Measurements from ENCODE around the gene MYRIP. TPM values are rescaled to one million over a fixed set of nuclear protein-coding genes. Genes with fewer than 3 reads are reported as not detected.

The MYRIP gene
- polyA plus RNA-seq, 1 experiment, result not detected

DNA sequence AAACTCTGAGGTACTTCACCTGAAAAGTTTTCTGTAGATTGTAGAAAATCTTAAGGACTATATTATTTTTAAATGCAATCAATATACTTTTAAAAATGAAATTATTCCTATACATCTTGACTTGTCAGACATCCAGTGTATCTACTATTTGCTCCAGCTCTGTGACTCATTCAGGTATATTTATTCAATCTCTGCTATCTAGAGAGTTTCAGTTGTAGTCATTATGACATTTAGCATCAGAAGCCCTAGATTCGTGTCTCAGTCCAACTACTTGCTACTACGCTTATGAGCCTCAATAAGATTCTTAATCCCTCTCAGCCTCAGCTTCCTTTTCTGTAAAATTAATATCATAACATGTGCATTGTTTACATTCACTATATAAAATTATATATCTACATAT is 477.8 kb downstream of the MYRIP start:
- no peak for DNase-seq (ENCODE audit: low read depth, low spot score)
- Histone ChIP-seq H3K9me3 (ENCODE audit: control insufficient read depth, insufficient read depth, low read length) (peaks cover 7% of the 10 kb centered on the region; the same call in 1 of the 2 replicates), H3K27ac (ENCODE audit: low read depth, low read length) (no peak overlapping the region), H3K27me3 (ENCODE audit: control insufficient read depth, insufficient read depth, low read length) (no peaks in the 10 kb centered on the region), H3K4me3 (ENCODE audit: low read depth, low read length) (no peak overlapping the region)
- ChIA-PET POLR2A (no interaction called here), CTCF (interaction anchor here (1.6 kb wide), 1 partner anchor 96 kb away, joined by 3 read pairs; no protein-coding TSS in a partner anchor)
- TF ChIP-seq, protein P1, sequence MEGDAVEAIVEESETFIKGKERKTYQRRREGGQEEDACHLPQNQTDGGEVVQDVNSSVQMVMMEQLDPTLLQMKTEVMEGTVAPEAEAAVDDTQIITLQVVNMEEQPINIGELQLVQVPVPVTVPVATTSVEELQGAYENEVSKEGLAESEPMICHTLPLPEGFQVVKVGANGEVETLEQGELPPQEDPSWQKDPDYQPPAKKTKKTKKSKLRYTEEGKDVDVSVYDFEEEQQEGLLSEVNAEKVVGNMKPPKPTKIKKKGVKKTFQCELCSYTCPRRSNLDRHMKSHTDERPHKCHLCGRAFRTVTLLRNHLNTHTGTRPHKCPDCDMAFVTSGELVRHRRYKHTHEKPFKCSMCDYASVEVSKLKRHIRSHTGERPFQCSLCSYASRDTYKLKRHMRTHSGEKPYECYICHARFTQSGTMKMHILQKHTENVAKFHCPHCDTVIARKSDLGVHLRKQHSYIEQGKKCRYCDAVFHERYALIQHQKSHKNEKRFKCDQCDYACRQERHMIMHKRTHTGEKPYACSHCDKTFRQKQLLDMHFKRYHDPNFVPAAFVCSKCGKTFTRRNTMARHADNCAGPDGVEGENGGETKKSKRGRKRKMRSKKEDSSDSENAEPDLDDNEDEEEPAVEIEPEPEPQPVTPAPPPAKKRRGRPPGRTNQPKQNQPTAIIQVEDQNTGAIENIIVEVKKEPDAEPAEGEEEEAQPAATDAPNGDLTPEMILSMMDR (IDR thresholded peaks at IDR 0.05; ENCODE audit: low read depth, low read length), result no peak

DNA sequence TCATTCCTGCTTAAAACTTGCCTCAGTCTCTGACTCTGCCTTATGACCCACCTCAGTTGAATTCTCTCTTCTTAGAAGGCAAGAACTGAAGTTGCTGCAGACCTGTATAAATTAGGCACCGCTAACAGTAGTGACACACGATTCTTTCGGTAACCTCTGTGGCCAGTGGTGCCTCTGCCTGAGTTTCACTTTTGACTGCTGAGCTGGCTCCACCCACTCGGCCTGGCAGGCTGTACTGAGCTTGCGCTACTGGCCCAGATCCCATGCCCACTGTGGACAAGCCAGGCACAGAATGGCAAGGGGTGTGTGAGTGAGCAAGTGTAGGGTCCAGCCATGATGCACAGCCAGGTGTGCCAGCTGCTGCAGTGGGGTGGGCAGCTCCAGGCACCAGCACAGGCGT is 481.0 kb downstream of the MYRIP start:
- POLR2A ChIA-PET, result no interaction called here

DNA sequence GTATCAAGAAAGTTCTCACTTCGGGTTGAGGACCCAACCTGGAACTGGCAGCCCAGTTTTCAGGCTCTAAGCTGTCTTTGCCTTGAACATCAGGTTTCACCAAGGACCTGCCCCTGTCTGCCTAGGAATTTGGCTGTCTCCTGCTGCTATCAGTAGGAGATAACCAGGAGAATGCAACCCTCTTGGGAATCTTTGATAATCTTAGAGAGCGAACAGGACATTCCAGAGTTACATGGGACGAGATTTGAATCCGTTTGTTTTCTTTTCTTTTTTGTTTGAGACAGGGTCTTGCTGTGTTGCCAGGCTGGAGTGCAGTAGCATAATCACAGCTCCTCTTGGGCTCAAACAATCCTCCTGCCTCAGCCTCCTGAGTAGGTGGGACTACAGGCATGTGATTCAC is 482.1 kb downstream of the MYRIP start:
- ChIA-PET POLR2A (no interaction called here), CTCF (interaction anchor here (0.7 to 1.5 kb wide), 2 partner anchors 17 to 100 kb away, joined by 3 to 11 read pairs; no protein-coding TSS in a partner anchor)
- Histone ChIP-seq H3K4me3 (ENCODE audit: low read depth, low read length) (no peak overlapping the region), H3K27me3 (ENCODE audit: control insufficient read depth, insufficient read depth, low read length) (no peaks in the 10 kb centered on the region), H3K27ac (ENCODE audit: low read depth, low read length) (no peak overlapping the region), H3K9me3 (ENCODE audit: control insufficient read depth, insufficient read depth, low read length) (peaks cover 7% of the 10 kb centered on the region; the same call in 1 of the 2 replicates)
- TF ChIP-seq, protein P1 (IDR thresholded peaks at IDR 0.05; ENCODE audit: low read depth, low read length), result no peak
- no peak for DNase-seq (ENCODE audit: low read depth, low spot score)

More for the DNA sequence above, 481.0 kb downstream of the MYRIP start:
- TF ChIP-seq, protein P1 (IDR thresholded peaks at IDR 0.05; ENCODE audit: low read depth, low read length), result no peak
- DNase-seq (ENCODE audit: low read depth, low spot score), result no peak
- Histone ChIP-seq H3K27ac (ENCODE audit: low read depth, low read length) (no peak overlapping the region), H3K27me3 (ENCODE audit: control insufficient read depth, insufficient read depth, low read length) (no peaks in the 10 kb centered on the region), H3K4me3 (ENCODE audit: low read depth, low read length) (no peak overlapping the region), H3K9me3 (ENCODE audit: control insufficient read depth, insufficient read depth, low read length) (peaks cover 7% of the 10 kb centered on the region; the same call in 1 of the 2 replicates)
- CTCF ChIA-PET, result interaction anchor here (0.8 kb wide), 1 partner anchor 19 kb away, joined by 3 read pairs; no protein-coding TSS in a partner anchor

DNA sequence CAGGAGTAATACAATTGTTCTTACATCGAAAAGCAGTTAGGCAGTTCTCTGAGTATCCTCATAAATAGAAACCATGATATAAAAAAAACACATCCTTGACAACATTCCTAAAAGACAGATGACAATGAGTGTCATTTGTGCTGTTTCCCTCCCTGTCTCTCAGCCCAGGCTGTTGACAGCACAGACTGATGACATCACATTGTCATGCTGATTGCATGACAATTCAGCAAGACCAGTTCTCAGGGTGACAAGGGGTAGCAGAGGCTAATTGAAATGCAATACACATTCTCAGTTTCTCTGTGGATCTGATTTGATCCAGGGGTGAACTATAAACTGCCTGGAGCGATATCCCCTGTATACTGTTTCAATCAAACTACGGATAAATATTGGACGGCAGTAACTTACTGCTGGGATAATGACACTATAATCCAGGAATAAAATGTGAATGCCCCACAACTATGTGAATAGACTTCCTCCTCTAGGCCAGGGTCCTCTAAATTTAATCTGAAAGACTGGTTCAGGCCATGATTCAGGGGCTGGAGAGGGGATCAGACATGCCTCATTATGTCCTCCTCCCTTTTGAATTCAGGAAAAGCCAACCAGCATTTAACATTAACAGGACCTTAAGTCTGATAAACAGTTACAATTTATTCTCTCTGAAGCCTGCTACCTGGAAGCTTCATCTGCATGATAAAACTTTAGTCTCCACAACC is 483.4 kb downstream of the MYRIP start:
- Histone ChIP-seq H3K27me3 (ENCODE audit: control insufficient read depth, insufficient read depth, low read length) (no peaks in the 10 kb centered on the region), H3K27ac (ENCODE audit: low read depth, low read length) (no peak overlapping the region), H3K4me3 (ENCODE audit: low read depth, low read length) (no peak overlapping the region), H3K9me3 (ENCODE audit: control insufficient read depth, insufficient read depth, low read length) (peaks cover 7% of the 10 kb centered on the region; the same call in 1 of the 2 replicates)
- POLR2A ChIA-PET, result no interaction called here
- DNase-seq (ENCODE audit: low read depth, low spot score), result no peak
- TF ChIP-seq, protein P1 (IDR thresholded peaks at IDR 0.05; ENCODE audit: low read depth, low read length), result no peak
- CTCF ChIA-PET, result interaction anchor here (1.5 kb wide), 1 partner anchor 16 kb away, joined by 11 read pairs; no protein-coding TSS in a partner anchor

DNA sequence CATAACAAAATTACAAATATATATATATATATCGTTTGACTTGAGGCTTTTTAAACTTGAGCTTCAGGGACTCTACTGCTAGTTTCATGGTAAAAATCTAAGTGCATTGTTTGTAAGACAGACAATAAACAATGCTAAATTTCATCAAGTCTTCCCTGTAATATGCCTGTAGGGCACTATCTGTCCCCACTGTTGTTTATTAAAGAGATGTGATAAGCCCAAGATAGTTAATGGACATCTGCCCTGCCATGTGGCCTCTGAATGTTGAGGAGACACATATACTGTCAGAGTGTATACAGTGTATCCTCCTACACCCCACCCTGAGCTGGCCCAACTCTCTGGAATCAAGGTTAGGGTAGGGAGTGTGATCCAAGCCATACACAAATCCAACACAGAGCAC is 485.0 kb downstream of the MYRIP start:
- CTCF ChIA-PET, result interaction anchor here (0.6 to 4.5 kb wide), 3 partner anchors 14 to 102 kb away, joined by 3 to 44 read pairs (median 7); partner anchors contain the start of gene EIF1B

More for the DNA sequence above, 485.0 kb downstream of the MYRIP start:
- POLR2A ChIA-PET, result interaction anchor here (0.5 kb wide), 1 partner anchor 213 kb away, joined by 3 read pairs; no protein-coding TSS in a partner anchor
- DNase-seq (ENCODE audit: low read depth, low spot score), result no peak
- Histone ChIP-seq H3K9me3 (ENCODE audit: control insufficient read depth, insufficient read depth, low read length) (peaks cover 7% of the 10 kb centered on the region; the same call in 1 of the 2 replicates), H3K27ac (ENCODE audit: low read depth, low read length) (no peak overlapping the region), H3K4me3 (ENCODE audit: low read depth, low read length) (no peak overlapping the region), H3K27me3 (ENCODE audit: control insufficient read depth, insufficient read depth, low read length) (no peaks in the 10 kb centered on the region)
- TF ChIP-seq, protein P1 (IDR thresholded peaks at IDR 0.05; ENCODE audit: low read depth, low read length), result no peak
